ENCODE data around the gene ACCS.

The ACCS gene, protein sequence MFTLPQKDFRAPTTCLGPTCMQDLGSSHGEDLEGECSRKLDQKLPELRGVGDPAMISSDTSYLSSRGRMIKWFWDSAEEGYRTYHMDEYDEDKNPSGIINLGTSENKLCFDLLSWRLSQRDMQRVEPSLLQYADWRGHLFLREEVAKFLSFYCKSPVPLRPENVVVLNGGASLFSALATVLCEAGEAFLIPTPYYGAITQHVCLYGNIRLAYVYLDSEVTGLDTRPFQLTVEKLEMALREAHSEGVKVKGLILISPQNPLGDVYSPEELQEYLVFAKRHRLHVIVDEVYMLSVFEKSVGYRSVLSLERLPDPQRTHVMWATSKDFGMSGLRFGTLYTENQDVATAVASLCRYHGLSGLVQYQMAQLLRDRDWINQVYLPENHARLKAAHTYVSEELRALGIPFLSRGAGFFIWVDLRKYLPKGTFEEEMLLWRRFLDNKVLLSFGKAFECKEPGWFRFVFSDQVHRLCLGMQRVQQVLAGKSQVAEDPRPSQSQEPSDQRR

DNA sequence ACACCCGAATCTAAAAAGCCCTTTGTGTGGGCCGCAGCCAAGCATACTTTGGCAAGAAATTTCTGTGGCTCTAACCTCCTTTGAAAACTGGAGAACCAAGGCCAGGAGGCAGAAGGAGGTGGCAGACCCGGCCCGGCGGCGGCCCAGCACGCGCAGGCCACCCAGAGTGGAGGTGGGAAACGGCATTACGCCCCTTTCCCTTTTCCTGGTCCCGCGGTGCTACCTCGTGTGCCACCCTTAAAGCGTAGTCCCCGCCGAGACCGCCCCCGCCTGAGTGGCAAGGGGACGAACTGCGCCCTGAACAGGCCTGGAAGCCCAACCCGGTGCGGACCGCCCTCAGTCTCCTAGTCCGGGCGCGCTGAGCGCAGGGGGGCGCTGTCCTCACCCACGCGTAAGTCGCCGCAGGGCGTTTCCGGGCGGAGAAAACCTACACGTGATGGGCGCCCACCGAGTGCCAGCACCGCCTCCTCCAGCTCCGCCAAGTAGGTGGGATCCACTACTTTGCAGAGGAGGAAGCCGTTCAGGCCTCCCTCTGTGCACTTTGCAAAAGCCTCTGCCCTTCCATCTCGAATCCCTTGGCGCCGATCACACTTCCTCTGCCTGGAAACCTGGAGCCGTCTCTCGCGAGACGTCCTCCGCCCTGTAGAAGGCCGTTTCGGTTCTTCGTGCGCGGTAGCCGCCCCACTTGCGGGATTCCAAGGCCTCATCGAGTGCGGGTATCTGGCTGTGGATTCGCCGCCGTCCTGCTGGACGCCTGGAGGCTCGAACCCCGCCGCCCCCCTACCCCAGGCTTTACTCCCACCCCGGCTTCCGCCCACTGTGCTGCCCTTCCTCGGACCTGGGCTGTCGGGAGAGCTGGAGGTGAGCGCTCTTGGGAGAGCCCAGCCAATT is at the start of gene ACCS:
Gene ACCS (plus strand): TSS at position 430 of the 891 bp plus-strand sequence. CDS start 1,358 bp downstream, outside the sequence.
- peak; percentile 78 for DNase-seq (ENCODE audit: low spot score)

DNA sequence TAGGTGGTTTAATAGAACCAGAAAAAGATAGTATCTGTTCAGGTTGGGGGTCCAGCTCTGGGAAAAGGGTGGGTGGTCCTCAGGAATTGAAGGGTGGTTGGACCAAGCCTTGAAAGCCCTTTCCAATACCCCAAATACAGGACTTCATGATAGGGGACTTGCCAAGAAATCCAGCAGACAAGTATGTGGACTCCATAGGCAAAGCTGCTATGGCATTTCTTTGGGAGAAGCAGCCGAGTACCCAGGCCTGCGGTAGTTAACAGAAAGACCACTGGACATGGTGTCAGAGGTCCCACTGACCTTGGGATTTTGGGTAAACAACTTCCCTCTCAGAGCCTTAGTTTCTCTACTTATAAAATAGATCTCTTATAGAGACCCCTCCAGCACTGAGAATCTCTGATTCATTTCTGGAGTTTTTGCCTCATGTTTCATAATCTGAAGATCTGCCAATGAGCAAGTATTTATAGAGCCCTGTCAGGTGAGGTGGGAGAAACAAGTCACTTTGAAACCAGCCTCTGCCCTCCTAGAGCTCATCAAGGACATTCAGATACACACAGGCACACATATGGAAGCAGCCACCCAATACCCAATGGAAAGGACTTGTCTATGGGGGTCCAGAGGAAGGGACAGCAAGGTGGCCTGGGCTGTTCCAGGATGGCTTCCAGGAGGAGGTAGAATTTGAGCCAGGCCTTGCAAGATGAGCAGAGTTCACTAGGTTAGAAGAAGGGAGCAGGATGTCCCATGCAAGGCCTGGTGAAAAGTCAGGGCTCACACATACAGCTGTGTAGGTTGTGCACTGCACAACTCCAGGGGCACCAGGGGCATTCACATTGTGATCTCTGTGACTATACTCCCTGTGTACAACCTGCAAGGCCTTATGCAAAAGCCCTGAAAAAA is 49.3 kb upstream of the ACCS start:
- no peak for DNase-seq (ENCODE audit: low spot score)

DNA sequence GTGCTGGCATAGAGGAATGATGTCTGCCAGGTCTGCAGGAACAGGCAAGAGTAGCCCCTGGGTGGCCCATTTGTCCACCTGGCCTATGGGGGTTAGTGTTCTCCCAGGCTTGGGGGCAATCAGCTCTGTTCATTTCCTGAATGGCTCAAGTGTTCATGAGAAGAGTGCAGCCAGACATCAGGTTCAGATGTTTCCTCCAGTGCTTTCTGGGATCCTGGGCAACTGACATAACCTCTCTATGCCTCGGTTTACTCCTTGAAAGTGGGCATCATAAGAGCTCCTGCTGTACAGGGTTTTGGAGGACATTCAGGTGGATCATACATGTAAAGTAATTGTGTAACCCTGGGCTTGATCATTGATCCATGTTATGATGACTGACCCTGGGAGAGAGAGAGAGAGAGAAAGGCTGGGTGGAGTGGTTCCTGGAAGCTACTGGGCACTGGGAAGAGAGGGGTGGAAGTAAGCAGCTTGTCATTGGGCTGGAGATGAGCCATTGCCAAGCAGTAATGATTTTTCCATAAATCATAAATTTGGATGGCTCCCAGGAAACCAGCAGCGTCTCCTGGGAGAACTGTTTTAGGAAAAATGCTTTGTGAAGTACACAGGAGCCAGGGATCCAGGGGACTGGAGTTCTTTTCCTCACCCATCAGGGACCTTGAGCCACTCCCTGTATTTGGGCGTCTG is 48.5 kb upstream of the ACCS start:
- no peak for DNase-seq (ENCODE audit: low spot score)

DNA sequence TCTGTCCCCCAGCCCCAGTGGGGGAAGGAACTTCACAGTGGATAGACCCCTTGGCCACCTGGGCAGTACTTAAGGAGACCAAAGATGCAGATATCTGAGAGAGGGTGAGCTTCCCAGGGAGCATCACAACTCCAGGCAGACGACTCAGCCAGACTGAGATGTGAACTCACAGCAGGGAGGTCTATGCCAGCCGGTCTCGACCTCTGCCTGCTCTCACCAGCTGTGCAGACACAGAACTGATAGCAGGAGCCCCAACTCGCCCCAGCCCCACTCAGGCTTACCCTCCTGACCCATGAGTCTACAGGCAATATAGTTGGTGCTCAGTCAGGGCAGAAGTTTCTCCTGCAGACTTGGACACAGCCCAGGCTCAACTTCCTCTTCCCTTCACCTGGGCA is 47.9 kb upstream of the ACCS start:
- DNase-seq (ENCODE audit: low spot score) = no peak

DNA sequence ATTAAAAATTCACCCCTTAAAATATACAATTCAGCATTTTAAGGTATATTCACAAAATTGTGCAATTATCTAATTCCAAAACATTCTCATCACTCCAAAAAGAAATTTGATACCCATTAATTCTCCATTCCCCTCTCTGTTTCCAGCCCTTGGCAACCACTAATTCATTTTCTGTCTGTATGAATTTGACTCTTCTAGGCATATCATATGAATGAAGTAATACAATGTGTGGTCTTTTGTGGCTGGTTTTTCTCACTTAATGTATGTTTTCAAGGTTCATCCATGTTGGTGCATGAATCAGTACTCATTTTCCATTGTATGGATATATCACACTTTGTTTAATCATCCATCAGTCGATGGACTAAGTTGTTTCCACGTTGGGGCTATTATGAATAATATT is 47.2 kb upstream of the ACCS start:
- DNase-seq (ENCODE audit: low spot score) = no peak

DNA sequence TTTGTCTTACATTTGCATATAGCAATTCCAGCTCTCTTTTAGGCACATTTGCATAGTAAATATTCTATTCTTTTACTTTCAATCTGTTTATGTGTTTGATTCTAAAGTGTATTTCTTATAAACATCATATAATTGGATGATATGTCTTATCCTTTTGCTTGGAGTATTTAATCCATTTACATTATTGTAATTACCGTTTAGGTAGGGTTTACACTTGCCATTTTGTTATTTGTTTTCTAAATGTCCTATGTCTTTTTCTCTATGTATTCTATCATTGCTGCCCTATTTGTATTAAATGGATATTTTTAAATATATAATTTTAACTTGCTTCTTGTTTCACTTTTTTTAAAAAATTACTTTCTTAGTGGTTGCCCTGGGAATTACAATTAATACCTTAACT is 41.1 kb upstream of the ACCS start:
- DNase-seq (ENCODE audit: low spot score) = no peak

DNA sequence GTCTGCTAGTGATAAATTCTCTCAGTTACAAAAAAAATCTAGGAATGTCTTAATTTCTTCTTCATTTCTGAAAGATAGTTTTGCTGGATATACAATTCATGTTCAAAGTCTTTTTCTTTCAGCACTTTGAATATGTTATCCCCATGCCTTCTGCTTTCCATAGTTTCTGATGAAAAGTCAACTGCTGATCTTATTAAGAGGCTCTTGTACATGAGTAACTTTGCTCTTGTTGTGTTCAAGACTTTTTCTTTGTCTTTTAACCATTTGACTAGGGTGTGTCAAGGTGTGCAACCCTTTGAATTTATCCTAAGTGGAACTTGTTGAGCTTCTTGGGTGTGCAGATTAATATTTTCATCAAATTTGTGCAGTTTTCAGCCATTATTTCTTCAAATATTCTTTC is 40.3 kb upstream of the ACCS start:
- no peak for DNase-seq (ENCODE audit: low spot score)

DNA sequence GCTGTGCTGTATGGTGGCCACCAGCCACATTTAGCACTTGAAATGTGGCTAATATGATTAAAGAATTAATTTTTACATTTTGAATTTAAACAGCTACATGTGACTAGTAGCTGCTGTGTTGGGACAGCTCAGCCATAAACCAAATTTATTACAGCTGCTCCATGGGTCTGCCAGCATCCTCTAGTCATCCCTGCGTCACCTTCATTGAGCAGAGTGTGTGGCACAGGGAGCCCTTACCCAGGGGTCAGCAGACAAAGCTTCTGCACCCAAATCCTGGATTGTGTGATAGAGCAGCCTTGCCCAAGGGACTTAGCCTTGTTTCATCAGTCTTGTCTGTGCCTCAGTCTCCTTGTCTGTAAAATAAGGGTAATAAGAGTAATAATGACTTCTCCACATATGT is 37.7 kb upstream of the ACCS start:
- no peak for DNase-seq (ENCODE audit: low spot score)

DNA sequence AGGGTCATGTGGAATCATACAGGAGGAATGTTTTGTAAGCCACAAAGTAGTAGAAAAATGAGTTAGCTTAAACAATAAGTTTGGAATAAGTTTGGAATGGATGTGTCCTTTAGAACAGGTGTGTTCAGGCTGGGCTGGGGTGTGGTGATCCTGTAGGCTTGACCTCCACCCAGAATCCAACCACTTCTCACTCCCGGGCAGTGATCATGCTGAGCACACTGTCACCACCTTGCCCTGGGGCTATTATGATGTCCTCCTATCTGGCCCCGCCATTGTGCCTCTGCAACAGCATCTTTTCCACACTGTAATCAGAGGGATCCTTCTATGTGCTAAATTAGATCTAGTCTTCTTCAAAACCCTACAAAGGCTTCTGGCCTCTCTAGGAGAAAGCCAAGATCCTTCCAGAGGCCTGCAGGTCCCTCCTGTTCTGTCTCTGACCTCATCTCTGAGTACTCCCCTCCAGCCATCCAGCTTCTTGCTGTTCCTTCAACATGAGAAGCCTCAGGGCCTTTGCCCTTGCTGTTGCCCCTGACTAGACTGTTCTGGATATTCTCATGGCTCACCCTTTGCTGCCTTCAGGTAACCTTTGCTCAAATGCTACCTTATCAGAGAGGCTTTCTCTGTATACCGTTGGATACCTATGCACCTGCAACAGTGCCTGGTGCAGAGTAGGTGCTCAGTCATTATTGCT is 37.1 kb upstream of the ACCS start:
- DNase-seq (ENCODE audit: low spot score) = no peak

DNA sequence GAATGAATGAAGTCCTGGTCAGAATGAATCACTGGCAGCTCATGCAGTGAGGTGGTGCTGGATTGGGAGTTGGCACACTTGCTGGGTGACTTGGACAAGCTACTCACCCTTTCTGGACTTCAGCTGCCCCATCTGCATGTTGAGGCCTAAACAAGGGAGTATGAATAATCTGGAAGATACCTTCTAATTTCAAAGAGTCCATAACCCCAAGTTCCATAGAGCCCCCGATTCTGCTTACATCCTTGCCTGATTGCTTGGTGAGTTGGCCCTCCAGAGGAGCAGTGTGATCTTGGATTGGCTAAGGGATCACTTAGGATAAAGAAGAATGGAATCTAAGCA is 36.6 kb upstream of the ACCS start:
- no peak for DNase-seq (ENCODE audit: low spot score)

DNA sequence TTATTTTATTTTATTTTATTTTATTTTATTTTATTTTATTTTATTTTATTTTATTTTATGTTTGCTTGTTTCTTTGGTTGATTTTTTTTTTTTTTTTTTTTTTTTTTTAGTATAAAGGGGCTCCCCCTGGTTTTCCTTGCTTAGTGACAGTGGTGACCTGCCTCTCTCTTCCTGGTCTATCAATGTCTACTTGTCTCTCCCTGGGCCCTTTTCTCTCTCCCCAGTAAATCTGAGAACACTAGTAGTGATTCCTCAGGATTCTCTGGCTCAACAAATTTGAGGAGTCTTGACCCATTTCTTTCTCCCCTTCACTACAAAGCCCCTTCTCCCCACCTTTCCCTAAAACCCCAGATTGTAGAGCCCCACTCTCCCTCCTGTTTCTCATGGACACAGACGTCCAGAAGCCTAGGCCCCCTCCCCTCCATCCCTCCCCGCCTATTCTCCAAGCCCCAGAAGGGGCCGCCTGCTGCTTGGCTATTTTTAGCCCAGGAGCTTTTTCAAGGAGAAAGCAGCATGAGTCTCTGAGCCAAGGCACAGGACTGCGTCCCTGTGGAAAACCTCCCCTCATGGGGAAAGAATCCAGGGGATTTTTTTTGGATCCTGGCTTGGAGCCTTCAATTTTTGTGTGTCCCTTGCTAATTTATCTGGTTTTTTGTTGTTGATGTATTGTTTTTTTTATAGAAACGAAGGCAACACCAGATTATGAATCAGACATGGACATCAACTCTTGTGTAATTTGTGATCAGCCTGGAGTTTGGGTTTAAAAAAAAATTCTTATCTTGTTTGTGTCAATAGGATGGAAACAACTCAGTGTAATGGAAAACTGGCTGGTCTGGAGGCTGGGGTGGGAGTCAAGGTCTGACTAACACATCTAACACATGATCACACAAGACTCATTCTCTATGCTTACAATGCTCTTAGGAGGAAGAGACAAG is 35.8 kb upstream of the ACCS start:
- no peak for DNase-seq (ENCODE audit: low spot score)

DNA sequence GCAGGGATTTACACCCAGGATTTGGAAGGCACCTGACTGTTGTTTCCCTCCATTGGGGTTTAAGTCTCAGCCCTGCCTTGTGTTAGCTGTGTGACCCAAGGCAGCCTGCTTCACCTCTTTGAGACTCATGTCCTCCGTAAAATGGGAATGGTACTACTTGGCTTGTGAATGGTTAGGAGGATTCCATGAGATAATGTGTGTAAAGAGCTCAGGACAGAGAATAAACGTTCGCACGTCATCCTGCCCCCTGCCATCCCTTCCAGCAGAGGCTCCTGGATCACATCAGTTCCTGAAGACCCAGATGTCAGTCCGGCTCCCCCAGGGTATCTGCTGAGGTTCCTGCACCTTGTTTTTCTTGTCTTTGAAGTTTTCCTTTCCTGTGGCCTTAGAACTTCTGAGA is 35.1 kb upstream of the ACCS start:
- DNase-seq (ENCODE audit: low spot score) = no peak

DNA sequence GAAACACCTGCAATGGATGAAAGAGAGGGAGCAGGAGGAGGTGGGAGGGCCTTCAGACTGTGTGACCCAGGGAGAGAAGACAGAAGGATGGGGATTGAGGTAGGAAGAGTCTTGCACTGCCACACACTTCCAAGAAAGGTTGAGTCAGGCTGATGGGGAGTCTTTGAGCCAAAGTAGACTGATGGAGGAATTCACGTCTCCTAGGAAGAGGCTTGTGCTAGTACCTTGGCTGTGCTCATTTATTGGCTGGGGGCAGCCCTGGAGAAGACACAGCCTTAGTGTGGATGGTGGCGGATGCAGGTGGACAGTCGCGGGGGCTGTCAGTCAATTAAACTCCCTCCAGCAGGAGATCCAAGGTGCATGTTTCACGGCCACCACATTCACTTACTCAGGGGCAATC is 34.5 kb upstream of the ACCS start:
- DNase-seq (ENCODE audit: low spot score) = no peak

DNA sequence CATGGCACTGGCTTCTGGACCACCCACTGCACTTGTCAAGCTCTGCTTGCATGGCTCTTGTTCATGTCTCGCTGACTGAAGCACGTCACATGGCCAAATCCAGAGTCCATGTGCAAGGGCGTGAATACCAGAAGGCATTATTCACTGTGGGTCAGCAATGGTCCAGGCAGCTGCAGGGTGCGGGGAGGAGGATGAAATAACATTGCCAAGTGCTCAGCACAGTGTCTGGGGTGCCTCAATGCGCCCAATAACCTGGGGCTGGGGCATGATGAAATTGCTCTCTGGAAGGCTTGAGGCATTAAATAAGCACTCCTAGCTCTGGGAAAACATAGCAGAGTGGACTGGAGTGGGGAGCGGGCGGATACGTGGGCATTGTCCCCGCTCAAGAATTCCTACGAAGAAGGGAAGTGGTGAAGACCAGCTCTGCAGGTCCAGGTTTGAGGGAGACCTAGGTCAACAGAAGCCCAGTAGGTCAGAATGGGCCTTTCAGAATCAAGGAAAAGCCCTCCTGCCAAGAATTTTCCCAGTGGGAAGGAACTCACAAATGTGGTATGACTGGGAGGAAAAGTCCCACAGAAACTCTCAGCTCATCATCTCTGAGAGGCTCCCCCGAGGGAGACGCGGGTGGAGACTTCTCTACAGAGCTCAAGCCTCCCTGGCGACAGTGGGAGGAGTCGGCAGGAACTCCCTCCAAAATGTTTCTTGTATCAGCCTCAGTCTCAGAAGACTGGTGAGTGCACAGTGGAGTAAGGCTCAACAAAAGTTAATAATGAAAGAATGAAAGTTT is 33.6 kb upstream of the ACCS start:
- DNase-seq (ENCODE audit: low spot score) = no peak

DNA sequence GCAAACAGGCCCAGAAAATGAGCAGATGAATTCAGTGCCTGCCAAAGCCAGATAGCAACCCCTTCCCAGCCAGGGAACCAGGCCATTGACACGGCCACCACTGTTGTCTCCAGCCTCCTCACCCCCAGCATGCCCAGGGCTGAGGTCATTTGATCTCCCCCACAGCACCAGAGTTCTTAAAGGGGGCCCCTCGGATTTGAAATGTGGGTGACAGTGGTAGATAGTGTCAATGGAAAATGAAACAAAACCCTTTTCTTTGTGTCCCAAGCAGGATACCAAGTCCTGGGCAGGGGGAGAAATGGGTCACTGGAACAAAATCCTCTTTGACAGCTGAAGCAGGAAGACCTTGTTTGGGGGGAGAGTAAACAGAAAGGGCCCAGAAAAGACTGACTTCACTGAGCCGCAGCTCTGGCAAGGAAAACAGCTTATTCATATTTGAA is 32.6 kb upstream of the ACCS start:
- peak; percentile 17 for DNase-seq (ENCODE audit: low spot score)

DNA sequence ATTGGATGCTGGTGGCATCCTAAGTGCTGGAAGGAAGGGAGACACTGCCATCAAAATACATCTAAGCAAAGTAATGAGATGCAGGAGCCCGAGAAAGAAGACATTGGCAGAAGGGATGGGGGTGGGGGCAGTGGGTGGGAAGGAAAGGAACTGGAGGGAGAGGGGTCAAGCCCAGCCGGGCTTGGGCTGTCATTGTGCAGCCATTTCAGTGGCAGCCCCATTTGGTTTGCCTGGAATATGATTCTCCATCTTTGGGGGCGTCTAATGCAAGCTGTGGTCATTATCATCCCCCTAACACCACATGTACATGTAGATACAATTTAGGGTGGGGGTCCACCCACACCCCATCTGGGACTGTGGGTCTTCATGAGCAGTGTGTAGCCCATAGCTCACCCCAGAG is 32.2 kb upstream of the ACCS start:
- no peak for DNase-seq (ENCODE audit: low spot score)

DNA sequence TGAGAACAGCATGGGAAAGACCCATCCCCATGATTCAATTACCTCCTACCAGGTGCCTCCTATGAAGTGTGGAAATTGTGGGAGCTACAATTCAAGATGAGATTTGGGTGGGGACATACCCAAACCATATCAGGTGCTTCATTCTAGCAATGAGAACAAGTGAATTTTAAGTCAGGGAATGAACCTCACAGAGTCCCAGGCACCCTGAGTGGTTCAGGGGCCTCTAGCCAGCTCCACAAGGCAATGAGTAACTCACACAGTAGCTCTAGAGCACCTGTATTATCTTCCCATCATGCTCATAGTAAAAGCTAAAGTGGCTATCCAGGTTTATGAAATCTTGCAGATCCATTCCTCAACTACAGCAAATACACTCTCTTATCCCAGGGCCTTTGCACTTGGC is 31.4 kb upstream of the ACCS start:
- no peak for DNase-seq (ENCODE audit: low spot score)

DNA sequence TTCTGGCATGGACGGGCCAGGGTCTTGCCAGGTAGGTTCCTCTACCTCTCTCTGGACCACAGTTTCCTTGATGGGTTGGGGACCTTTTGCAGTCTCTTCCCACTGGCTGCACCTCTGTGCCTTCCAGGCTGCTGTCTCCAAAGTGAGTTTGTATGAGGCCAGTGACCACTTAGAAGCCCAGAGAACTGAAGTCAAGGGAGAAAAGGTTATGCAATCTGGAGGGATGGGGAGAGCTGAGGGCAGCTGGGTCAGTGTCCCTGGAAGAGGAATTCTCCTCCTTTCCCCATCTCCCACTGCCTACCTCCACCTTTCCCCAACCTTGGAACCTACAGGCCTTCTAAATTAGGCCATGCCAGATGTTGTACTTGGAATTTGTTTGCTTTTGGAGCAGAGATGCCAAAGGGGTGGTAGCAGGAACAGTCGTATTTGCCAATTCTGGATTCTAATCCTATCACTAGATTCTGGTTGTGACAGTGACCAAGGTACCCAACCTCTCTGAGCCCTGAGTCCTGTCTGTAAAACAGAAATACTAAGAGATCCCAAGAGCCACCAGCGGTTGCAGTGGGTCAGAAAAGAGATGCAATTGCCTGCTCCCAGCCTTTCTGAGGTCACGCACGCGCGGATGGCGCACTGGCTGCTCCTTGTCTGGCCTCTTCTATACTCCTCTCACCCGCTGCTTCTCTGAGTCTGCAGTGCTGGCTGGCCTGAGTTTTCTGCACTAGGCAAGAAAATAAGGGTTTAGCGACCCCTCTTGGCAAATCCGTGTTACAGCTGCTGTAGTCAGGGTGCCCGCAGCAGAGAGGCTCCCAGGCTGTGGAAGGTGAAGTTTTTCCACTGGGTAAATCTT is 29.0 kb upstream of the ACCS start:
- DNase-seq (ENCODE audit: low spot score) = peak; percentile 89
